ENCODE data around the gene PAMR1.
"Not testable (repeated sequence)": the region's sequence is repeated elsewhere in the genome, so short reads cannot be mapped to it uniquely, and the experiment has no call there.

The PAMR1 gene

GRCh38 chr11:35525501-35526175 is at the start of gene PAMR1:
Gene PAMR1 (minus strand): TSS chr11:35525616. CDS start chr11:35525585, 31 bp downstream.
- DNase-seq, result no peak

GRCh38 chr11:35571696-35572095 is 46.3 kb upstream of the PAMR1 start:
- no peak for DNase-seq

DNA sequence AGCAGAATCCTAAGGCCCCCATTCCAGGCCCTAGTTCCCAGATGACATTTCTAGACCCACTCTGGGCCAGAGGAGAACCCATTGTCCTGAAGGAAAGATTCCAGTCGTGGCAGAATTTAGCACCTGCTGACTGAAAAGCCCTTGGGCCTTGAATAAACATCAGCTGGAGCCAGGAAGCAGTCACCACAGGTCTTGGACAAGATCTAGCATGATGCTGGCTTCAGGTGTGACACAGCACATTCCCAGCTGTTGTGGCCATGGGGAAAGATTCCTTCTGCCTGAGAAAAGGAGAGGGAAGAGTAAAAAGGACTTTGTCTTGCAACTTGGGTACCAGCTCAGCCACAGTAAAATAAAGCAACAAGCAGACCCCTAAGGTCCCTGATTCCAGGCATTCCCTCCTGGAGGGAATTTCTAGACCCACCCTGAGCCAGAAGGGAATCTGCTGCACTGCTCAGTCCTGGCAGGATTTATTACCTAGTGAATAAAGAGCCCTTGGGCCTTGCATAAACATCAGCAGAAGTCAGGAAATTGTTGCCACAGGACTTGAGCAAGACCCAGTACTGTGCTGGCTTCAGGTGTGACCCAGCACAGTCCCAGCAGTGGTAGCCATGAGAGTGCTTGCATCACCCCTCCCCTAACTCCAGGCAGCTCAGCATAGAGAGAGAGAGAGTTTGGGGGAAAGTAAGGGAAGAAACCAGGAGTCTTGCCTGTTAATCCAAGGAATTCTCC is 42.5 kb upstream of the PAMR1 start:
- DNase-seq, result peak in 1 of 2 experiments; percentile 12

GRCh38 chr11:35566885-35567284 is 41.5 kb upstream of the PAMR1 start:
- DNase-seq, result no peak

DNA sequence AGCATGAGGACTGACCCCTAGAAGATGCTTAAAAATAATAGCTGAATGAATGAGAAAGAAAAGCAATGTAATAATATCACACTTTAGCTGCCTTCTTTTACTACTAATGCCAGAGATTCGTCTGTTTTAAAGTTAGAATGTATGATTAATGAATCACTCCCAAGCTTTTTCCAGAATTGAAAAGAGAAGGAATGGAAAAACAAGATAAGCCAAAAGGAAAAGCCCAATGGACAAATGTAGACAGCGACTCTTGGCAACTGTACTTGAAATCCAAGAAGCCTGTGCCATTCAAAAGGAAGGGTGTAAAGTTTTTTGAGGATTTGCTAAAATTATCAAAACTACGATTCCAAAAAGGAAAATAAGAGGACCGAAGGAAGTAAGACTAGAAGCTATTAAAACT is 40.8 kb upstream of the PAMR1 start:
- no peak for DNase-seq

- no peak for DNase-seq
These were observed 38.8 kb upstream of the PAMR1 start for GRCh38 chr11:35564245-35564595.

DNA sequence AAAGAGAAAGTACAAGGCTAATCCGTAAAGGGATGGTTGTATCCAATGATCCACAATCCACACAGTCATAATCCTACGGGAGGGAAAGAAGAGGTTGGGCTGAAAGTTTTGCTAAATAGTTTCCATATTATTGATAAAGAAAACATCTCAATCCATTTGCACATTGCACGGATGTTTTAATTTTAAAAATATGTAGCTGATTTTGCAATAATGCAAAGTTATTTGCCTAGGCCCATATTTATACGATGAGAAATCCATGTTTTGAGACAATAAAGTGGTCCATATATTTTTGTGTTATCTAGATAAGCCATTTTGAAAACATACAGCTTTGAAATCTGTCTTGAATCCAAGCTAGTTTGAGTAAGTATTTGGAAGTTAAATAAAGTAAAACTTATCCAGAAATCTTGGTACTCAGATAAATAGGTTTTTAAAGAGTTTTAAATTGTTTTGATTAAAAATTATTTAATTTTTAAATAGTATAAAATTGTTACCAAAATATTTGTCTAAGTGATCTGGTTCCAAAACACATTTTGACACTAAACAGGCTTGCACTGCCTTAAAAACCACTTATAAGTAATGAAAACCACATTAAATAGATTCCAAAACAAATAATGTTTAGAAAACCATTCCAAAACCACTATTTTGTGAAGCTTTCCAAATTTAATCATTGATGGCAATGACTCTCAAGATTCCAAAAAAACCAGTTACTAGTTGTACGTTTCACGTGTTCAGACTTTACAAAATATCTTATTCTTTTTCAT is 38.2 kb upstream of the PAMR1 start:
- no peak for DNase-seq

GRCh38 chr11:35559949-35560348 is 34.5 kb upstream of the PAMR1 start:
- no peak for DNase-seq

DNA sequence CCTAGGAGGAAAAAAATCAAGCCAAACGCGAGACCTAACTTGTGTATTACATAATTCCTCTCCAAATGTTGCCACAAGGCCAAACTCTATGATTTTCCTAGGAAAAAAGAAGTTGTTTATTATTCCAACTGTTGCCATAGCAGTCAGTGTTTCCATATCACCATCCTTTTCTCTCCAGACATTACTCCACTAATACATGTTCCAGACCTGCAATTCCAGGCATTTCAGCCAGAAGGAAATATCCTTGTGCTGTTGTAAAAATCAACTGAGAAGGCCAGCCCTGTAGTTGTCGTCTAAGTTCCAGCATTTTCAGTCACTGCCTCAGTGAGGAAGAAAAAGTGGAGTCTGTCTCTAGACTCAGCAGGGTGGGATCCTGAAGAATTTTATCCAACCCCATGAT is 33.1 kb upstream of the PAMR1 start:
- DNase-seq, result no peak

- no peak for DNase-seq
These were observed 30.1 kb upstream of the PAMR1 start for GRCh38 chr11:35555488-35555887.

- DNase-seq, result no peak
These were observed 29.3 kb upstream of the PAMR1 start for GRCh38 chr11:35554491-35555437.

- DNase-seq, result no peak
These were observed 28.4 kb upstream of the PAMR1 start for GRCh38 chr11:35553831-35554230.

GRCh38 chr11:35553021-35553420 is 27.6 kb upstream of the PAMR1 start:
- DNase-seq, result no peak

- no peak for DNase-seq
These were observed 27.2 kb upstream of the PAMR1 start for GRCh38 chr11:35552616-35553015.

DNA sequence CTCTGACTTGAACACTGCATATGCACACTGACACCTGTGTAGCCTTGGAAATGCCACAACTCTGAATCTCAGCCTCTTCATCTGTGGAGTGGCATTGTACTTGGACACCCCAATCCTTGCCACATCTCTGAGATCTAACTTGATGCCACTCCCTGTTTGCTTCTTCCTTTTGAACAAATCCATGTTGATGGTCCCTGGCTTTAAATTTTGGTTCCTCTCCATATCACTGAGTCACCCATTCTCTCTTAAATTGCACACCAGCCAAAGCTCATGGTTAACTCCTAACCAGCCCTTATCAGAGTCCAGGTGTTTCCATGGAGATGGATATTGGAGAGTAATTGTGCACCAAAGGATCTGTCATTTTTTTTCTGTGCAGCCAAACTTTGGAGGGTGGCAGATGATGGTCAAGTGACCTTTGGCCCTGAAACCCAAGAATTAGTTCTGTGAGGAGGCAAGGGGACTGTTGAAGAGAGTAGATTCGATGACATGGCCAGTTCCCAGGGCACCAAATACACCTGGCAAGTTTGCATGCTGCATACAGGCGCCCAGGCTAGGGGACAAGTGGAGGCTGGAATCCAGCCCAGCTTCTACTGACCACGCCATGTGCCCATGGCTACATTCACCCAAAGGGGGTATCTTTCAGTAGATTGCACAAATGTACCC is 25.1 kb upstream of the PAMR1 start:
- no peak for DNase-seq

DNA sequence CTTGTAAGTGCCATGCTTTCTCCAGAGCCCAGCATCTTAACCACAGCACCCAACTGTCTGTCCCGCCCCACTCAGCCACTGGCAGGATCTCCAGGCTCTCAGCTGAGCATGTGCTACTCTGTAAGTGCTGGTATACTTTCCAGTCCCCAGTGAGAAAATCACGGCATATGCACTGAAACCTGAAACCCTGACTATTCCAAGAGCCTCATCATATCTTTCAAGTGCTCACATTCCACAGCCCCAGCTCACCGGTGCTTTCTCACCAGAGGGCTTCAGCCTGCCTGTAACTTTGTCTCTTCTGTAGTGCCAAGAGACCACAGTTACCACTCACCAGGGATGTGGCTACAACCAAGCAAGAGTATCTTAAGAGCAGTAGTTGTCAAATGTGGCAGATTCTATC is 24.4 kb upstream of the PAMR1 start:
- DNase-seq, result no peak

- DNase-seq, result no peak
These were observed 23.6 kb upstream of the PAMR1 start for GRCh38 chr11:35548925-35549561.

- DNase-seq, result not testable (repeated sequence)
These were observed 22.6 kb upstream of the PAMR1 start for GRCh38 chr11:35547995-35548394.

- DNase-seq, result no peak
These were observed 20.9 kb upstream of the PAMR1 start for GRCh38 chr11:35546317-35546716.

DNA sequence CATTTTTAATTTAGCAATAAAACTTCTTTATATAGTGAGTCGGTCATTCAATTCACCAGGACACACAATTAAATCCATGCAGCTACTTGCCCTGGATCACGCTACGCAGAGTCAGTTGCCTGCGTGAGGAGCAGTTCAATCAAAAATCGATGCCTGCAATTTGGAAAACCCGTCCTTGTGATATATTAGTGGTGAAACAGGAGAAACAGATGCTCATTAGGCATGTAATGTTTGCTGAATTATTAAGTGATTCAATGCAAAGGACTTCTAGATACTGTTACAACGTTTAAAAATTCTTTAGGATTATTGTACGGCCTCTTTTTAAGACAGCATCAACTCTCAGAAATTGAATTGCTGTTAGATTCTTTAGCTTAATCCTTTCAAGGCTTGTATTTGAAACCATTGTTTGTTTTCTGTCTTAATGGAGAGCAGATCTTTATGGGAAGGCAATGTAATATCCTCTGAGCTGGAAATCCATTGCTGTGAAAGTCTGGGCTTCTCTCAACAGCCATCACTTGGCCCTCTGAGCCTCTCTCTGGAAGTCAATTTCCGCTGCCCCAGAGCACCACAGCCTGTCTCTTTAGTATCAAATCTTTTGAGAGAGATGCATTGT is 20.1 kb upstream of the PAMR1 start:
- DNase-seq, result no peak

DNA sequence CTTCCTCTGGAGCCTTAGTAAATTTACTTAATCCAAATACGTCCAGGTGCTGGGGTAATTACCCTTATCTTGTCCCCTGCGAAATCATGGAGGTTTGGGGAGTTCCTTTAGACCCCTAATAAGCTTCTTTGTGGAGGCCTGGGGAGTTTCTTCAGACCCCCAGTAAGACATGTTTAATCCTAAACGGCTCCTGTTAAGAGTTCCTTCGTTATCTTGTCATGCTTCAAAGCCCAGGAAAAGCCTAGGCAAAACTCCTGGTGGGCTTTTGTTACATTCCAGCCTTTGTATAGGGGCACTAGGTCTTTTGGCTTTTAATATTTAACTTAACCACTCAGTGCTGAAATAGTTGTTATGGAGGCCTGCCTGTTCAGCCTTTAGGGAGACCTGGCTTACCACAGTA is 18.1 kb upstream of the PAMR1 start:
- no peak for DNase-seq
